ENCODE measurements around the gene AP1S1.

AP1S1 gene

GRCh38 chr7:101186844-101187428 is 32.7 kb downstream of the AP1S1 start:
- no peak for DNase-seq
- no peaks in the 10 kb centered on the region for H3K79me2 ChIP-seq (ENCODE audit: insufficient read depth, low read length)
- no peak overlapping the region for H3K9ac ChIP-seq (ENCODE audit: low read depth, low read length)
- TF ChIP-seq EZH2 (IDR thresholded peaks at IDR 0.05; ENCODE audit: borderline replicate concordance, low read depth, low read length, severe bottlenecking) (no peak), CTCF (IDR thresholded peaks at IDR 0.05; ENCODE audit: borderline replicate concordance, extremely low read depth, low read length, poor library complexity, severe bottlenecking) (no peak)
- no peaks in the 10 kb centered on the region for H3K27me3 ChIP-seq (ENCODE audit: insufficient read depth, low read length, poor library complexity)
- H4K20me1 ChIP-seq (ENCODE audit: insufficient read depth, low read length): no peaks in the 10 kb centered on the region
- no peak for ATAC-seq (ENCODE audit: insufficient read depth, low read depth)
- H3K4me2 ChIP-seq (ENCODE audit: insufficient read depth, low read length): no peak overlapping the region
- no peak overlapping the region for H3K4me3 ChIP-seq (ENCODE audit: low read depth in 1 of 2, low read length in 2 of 2)
- no peak overlapping the region for H2AFZ ChIP-seq (ENCODE audit: low read depth, low read length)
- H3K27ac ChIP-seq (ENCODE audit: low read length): no peak overlapping the region
- no peaks in the 10 kb centered on the region for H3K4me1 ChIP-seq (ENCODE audit: insufficient read depth, low read length)
- H3K36me3 ChIP-seq (ENCODE audit: insufficient read depth, low read length): no peaks in the 10 kb centered on the region
- H3K9me3 ChIP-seq (ENCODE audit: insufficient read depth, low read length, severe bottlenecking): no peaks in the 10 kb centered on the region

DNA sequence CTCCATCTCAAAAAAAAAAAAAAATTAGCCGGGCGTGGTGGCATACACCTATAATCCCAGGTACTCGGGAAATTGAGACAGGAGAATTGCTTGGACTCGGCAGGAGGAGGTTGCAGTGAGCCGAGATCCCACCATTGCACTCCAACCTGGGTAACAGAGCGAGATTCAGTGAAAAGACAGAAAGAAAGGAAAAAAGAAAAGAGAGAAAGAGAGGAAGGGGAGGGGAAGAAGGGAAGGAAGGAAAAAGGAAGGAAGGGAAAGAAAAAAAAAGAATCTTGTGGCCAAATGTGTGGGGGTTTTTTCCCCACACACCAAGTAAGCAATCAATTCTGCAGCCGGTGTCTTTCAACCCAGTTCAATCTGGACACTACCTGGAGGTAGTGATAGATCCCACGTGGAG is 34.8 kb downstream of the AP1S1 start:
- Histone ChIP-seq H3K79me2 (ENCODE audit: insufficient read depth, low read length) (no peaks in the 10 kb centered on the region), H3K27ac (ENCODE audit: low read length) (no peak overlapping the region), H3K4me2 (ENCODE audit: insufficient read depth, low read length) (no peak overlapping the region), H3K4me1 (ENCODE audit: insufficient read depth, low read length) (peaks cover 2% of the 10 kb centered on the region; the same call in 1 of the 2 replicates), H3K9me3 (ENCODE audit: insufficient read depth, low read length, severe bottlenecking) (no peaks in the 10 kb centered on the region), H3K36me3 (ENCODE audit: insufficient read depth, low read length) (no peaks in the 10 kb centered on the region), H3K4me3 (ENCODE audit: low read depth in 1 of 2, low read length in 2 of 2) (no peak overlapping the region), H3K27me3 (ENCODE audit: insufficient read depth, low read length, poor library complexity) (no peaks in the 10 kb centered on the region), H2AFZ (ENCODE audit: low read depth, low read length) (no peak overlapping the region), H4K20me1 (ENCODE audit: insufficient read depth, low read length) (no peaks in the 10 kb centered on the region), H3K9ac (ENCODE audit: low read depth, low read length) (no peak overlapping the region)
- ATAC-seq (ENCODE audit: insufficient read depth, low read depth) (no peak), DNase-seq (no peak)
- TF ChIP-seq EZH2 (IDR thresholded peaks at IDR 0.05; ENCODE audit: borderline replicate concordance, low read depth, low read length, severe bottlenecking) (no peak), CTCF (IDR thresholded peaks at IDR 0.05; ENCODE audit: borderline replicate concordance, extremely low read depth, low read length, poor library complexity, severe bottlenecking) (no peak)

- no peak for DNase-seq
- H3K36me3 ChIP-seq (ENCODE audit: insufficient read depth, low read length): no peaks in the 10 kb centered on the region
- no peak overlapping the region for H3K27ac ChIP-seq (ENCODE audit: low read length)
- no peaks in the 10 kb centered on the region for H3K9me3 ChIP-seq (ENCODE audit: insufficient read depth, low read length, severe bottlenecking)
- no peaks in the 10 kb centered on the region for H3K79me2 ChIP-seq (ENCODE audit: insufficient read depth, low read length)
- ATAC-seq (ENCODE audit: insufficient read depth, low read depth): no peak
- TF ChIP-seq CTCF (IDR thresholded peaks at IDR 0.05; ENCODE audit: borderline replicate concordance, extremely low read depth, low read length, poor library complexity, severe bottlenecking) (no peak), EZH2 (IDR thresholded peaks at IDR 0.05; ENCODE audit: borderline replicate concordance, low read depth, low read length, severe bottlenecking) (no peak)
- no peak overlapping the region for H3K9ac ChIP-seq (ENCODE audit: low read depth, low read length)
- H3K27me3 ChIP-seq (ENCODE audit: insufficient read depth, low read length, poor library complexity): no peaks in the 10 kb centered on the region
- H3K4me3 ChIP-seq (ENCODE audit: low read depth in 1 of 2, low read length in 2 of 2): no peak overlapping the region
- H3K4me1 ChIP-seq (ENCODE audit: insufficient read depth, low read length): peaks cover 2% of the 10 kb centered on the region; the same call in 1 of the 2 replicates
- H4K20me1 ChIP-seq (ENCODE audit: insufficient read depth, low read length): no peaks in the 10 kb centered on the region
- H2AFZ ChIP-seq (ENCODE audit: low read depth, low read length): no peak overlapping the region
- no peak overlapping the region for H3K4me2 ChIP-seq (ENCODE audit: insufficient read depth, low read length)
Observed at GRCh38 chr7:101195884-101196283, 41.6 kb downstream of the AP1S1 start.
